ENCODE data around the gene FA2H. TPM values are rescaled to one million over a fixed set of nuclear protein-coding genes. Genes with fewer than 3 reads are reported as not detected.
"Not testable (repeated sequence)": the region's sequence is repeated elsewhere in the genome, so short reads cannot be mapped to it uniquely, and the experiment has no call there.

FA2H gene, protein sequence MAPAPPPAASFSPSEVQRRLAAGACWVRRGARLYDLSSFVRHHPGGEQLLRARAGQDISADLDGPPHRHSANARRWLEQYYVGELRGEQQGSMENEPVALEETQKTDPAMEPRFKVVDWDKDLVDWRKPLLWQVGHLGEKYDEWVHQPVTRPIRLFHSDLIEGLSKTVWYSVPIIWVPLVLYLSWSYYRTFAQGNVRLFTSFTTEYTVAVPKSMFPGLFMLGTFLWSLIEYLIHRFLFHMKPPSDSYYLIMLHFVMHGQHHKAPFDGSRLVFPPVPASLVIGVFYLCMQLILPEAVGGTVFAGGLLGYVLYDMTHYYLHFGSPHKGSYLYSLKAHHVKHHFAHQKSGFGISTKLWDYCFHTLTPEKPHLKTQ
- total RNA-seq, result 0.26 TPM
- polyA plus RNA-seq, result 2.7 TPM

DNA sequence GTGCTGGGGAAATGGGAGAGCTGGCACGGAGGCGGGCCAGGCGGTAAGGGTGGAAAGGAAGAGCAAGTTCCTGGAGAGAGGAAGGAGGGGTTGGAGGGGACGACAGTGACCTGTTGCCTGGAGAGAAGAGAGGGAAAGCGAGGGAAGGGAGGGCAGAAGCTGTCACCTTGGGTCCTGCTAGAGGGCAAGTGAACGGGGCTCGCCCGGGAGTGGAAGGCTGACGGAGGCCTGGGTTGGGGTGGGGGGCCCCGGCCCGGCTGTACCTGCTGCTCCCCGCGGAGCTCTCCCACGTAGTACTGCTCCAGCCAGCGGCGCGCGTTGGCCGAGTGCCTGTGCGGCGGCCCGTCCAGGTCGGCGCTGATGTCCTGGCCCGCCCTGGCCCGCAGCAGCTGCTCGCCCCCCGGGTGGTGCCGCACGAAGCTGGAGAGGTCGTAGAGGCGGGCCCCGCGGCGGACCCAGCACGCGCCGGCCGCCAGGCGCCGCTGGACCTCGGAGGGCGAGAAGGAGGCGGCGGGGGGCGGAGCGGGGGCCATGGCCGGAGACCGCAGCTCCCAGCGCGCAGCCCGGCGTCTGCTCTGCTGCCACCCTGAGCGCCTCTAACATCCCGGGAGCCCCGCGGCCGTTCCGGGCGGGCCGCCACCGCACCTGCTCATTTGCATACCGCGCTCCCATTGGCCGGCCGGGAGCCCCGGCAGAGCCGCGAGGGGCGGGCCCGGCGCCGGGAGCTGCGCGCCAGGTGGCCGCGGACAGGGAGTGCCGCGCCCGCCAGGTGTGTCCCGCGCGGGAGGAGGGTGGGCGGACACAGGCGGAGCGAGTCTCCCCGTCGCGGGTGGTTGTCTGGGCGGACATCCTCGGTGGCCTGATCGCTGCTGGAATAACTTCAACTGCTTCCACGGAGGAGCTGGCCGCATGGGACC lies at the start of gene FA2H:
FA2H (minus strand) TSS at position 598 of the 917 bp plus-strand sequence; CDS start at position 533, 65 bp downstream.
- H3K4me1 ChIP-seq (ENCODE audit: insufficient read depth), result no peaks in the 10 kb centered on the region
- H3K27ac ChIP-seq (ENCODE audit: low read depth), result no peak within 1 kb of the TSS
- peak within 1 kb of the TSS; percentile 46 for H3K4me3 ChIP-seq (ENCODE audit: low read depth, low read length)
- DNase-seq (ENCODE audit: extremely low spot score), result peak; percentile 26
- under 1% methylated on average over 94 of the region's 94 CpGs for WGBS
- H3K36me3 ChIP-seq (ENCODE audit: insufficient read depth), result no peaks in the 10 kb centered on the region

DNA sequence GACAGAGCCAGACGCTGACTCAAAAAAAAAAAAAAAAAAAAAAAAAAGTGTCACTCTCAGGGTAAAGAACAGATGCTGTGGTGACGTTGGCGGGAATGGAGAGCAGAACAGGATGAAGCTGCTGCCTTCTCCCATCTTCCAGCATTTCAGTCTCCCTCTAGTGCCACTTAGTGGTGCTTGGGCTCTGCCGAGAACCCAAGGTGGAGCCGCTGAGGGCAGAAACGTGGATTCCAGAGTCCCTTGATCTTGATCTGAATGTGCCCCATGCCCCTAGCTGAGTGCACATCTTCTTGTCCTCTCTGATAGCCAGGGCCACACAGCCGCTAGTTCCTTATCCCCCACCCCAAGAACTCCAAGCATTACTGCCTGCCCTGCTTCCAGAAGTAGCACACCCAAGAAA lies 43.2 kb upstream of the FA2H start:
- WGBS, result 55% methylated on average over 7 of the region's 7 CpGs
- H3K4me3 ChIP-seq (ENCODE audit: low read depth, low read length), result no peak overlapping the region
- no peak overlapping the region for H3K27ac ChIP-seq (ENCODE audit: low read depth)
- no peak for DNase-seq (ENCODE audit: extremely low spot score)
- H3K36me3 ChIP-seq (ENCODE audit: insufficient read depth), result no peaks in the 10 kb centered on the region
- H3K4me1 ChIP-seq (ENCODE audit: insufficient read depth), result no peaks in the 10 kb centered on the region

DNA sequence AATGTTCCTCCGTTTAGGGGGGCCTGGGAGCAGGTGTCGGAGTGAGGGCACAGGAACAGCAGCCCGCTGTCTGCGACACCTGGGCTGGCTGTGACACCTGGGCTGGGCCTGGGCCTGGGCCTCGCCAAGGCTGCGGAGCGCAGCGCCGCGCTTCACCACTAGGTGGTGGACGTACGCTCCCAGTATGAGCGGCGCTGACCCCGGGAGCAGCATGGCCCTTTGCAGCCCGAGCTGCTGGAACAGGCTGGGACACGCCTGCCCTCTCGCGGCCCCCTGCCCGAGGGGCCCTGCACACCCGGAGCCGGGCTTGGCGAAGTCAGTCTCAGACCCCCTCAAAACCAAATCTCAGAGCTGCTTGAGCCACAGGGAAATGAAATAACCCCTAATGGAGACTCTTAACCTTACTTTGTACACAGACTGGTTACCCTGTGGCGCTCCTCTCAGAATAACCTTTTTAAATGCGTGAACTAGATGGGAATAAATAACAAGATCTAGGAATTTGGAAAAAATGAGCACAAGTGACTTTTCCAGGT lies 38.6 kb upstream of the FA2H start:
- Histone ChIP-seq H3K4me3 (ENCODE audit: low read depth, low read length) (no peak overlapping the region), H3K36me3 (ENCODE audit: insufficient read depth) (no peaks in the 10 kb centered on the region), H3K4me1 (ENCODE audit: insufficient read depth) (no peaks in the 10 kb centered on the region), H3K27ac (ENCODE audit: low read depth) (no peak overlapping the region)
- DNase-seq (ENCODE audit: extremely low spot score), result no peak
- 9% methylated on average over 25 of the region's 25 CpGs for WGBS

DNA sequence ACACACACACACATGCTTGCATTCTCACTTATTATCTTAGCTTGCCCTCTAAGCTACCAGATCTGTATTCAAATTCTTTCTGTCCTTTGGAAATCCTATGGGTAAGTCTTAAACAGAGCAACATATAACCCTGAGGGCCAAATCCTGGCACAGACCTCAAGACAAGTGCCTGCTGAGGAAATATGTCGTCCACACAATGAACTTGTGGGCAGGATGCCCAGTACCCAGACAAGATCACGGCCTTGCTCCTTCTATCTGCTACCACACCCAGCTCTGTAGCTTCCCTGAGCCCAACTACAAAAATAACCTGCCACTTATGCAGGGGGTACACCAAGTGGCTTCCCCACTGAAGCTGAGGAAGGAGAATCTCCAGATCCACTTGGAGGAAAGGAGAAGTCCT lies 37.3 kb upstream of the FA2H start:
- DNase-seq (ENCODE audit: extremely low spot score), result no peak
- H3K4me3 ChIP-seq (ENCODE audit: low read depth, low read length), result no peak overlapping the region
- WGBS, result 29% methylated on average over 2 of the region's 2 CpGs
- no peaks in the 10 kb centered on the region for H3K36me3 ChIP-seq (ENCODE audit: insufficient read depth)
- H3K4me1 ChIP-seq (ENCODE audit: insufficient read depth), result no peaks in the 10 kb centered on the region
- H3K27ac ChIP-seq (ENCODE audit: low read depth), result no peak overlapping the region

DNA sequence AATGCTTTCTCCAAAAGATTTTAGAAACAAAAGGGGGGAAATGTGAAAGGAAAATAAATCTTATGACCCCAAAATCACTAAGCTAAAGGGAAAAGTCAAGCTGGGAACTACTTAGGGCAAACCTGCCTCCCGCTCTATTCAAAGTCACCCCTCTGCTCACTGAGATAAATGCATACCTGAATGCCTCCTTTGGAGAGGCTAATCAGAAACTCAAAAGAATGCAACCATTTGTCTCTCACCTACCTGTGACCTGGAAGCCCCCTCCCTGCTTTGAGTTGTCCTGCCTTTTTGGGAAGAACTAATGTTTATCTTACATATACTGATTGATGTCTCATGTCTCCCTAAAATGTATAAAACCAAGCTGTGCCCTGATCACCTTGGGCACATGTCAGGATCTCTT lies 36.6 kb upstream of the FA2H start:
- not testable (repeated sequence) for H3K27ac ChIP-seq (ENCODE audit: low read depth); H3K4me3 ChIP-seq (ENCODE audit: low read depth, low read length); H3K36me3 ChIP-seq (ENCODE audit: insufficient read depth); DNase-seq (ENCODE audit: extremely low spot score); H3K4me1 ChIP-seq (ENCODE audit: insufficient read depth)
- 85% methylated on average over 1 of the region's 1 CpG for WGBS

DNA sequence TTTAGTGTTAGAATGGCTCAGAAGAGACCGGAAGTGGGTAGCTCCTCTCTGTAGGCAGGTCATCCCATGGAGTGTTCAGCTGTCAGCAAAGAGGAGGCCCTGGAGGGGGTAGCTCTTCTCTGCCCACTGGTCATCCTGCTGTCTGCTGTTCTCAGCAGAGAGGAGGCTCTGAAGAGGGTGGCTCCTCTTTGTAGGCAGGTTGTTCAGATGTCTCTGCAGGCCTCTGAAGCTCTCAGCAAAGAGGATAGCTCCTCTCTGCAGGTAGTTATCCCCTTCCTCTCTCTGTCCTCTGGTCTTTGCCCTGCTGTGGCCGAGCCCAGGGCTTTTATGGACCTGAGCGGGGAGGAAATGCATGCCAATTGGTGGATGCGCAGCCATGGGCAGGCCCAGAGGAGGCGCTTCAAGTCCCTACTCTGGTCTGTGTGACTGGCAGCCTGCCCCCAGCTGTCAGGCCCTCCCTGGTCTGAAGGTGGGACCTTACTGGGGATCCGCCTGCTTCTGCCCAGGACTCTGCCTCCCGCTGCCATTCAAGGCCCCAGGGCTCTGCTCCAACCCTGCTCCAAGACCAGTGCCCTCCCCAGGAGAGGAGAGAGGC lies 32.5 kb upstream of the FA2H start:
- Histone ChIP-seq H3K4me1 (ENCODE audit: insufficient read depth) (no peaks in the 10 kb centered on the region), H3K36me3 (ENCODE audit: insufficient read depth) (no peaks in the 10 kb centered on the region), H3K4me3 (ENCODE audit: low read depth, low read length) (no peak overlapping the region), H3K27ac (ENCODE audit: low read depth) (no peak overlapping the region)
- WGBS, result 91% methylated on average over 7 of the region's 7 CpGs
- DNase-seq (ENCODE audit: extremely low spot score), result no peak

DNA sequence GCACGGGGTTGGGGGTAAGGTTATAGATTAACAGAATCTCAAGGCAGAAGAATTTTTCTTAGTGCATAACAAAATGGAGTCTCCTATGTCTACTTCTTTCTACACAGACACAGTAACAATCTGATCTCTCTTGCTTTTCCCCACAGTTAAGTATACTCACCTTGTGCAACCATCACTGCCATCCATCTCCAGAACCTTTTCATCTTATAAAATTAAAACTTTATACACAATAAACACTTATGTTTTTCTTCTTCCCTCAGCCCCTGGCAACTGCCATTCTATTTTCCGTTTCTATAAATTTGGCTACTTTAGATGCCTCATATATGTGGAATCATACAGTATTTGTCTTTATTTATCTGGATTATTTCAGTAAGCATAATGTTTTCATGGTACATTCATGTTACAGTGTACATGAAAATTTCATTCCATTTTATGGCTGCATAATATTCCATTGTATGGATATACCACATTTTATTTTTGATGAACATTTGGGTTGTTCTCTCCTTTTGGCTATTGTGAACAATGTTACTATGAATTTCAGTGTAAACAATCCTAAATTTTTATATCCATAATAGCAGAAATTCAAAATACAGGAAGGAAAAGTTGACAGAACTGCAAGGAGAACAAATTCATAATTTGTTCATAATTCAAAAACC lies 25.7 kb upstream of the FA2H start:
- no peak overlapping the region for H3K4me3 ChIP-seq (ENCODE audit: low read depth, low read length)
- WGBS, result 89% methylated on average over 2 of the region's 2 CpGs

DNA sequence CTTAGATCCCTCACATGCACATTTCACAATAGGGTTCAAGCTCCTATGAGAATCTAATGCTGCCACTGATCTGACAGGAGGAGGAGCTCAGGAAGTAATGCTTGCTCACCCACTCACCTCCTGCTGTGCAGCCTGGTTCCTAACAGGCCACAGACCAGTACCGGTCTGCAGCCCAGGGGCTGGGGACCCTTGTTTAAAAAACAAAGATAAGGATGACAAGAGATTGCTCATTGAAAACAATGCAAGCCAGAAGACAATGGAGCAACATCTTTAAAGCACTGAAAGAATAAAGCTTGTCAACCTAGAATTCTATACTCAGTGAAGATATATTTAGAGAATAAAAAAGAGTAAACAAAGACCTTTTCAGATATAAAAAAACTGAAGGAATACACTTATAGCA lies 22.8 kb upstream of the FA2H start:
- no peak for DNase-seq (ENCODE audit: extremely low spot score)
- H3K36me3 ChIP-seq (ENCODE audit: insufficient read depth), result no peaks in the 10 kb centered on the region
- no peaks in the 10 kb centered on the region for H3K4me1 ChIP-seq (ENCODE audit: insufficient read depth)
- no peak overlapping the region for H3K4me3 ChIP-seq (ENCODE audit: low read depth, low read length)
- 62% methylated on average over 1 of the region's 1 CpG for WGBS
- H3K27ac ChIP-seq (ENCODE audit: low read depth), result no peak overlapping the region

More for the DNA sequence above, 25.7 kb upstream of the FA2H start:
- Histone ChIP-seq H3K36me3 (ENCODE audit: insufficient read depth) (no peaks in the 10 kb centered on the region), H3K27ac (ENCODE audit: low read depth) (no peak overlapping the region), H3K4me1 (ENCODE audit: insufficient read depth) (no peaks in the 10 kb centered on the region)
- DNase-seq (ENCODE audit: extremely low spot score), result no peak

DNA sequence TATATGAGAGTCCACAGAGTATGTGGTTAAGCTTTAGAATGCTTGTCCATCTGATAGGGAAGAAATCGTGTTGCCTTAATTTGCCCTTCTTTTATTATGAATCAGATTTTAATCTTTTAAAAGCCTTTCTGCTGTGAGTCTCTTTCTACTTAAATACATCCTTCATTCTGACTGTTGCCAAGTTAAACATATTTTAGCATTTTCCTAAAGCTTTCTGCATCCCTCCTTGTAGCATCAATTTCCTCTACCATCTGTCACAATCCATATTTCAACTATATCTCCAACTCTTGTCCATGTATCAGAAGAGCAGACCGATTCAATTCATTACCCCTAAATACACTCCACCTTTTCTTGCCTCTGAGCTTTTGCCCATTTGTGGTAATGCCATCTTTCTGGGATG lies 20.5 kb upstream of the FA2H start:
- Histone ChIP-seq H3K36me3 (ENCODE audit: insufficient read depth) (no peaks in the 10 kb centered on the region), H3K27ac (ENCODE audit: low read depth) (no peak overlapping the region), H3K4me1 (ENCODE audit: insufficient read depth) (no peaks in the 10 kb centered on the region), H3K4me3 (ENCODE audit: low read depth, low read length) (no peak overlapping the region)
- no peak for DNase-seq (ENCODE audit: extremely low spot score)
- WGBS, result 74% methylated on average over 2 of the region's 2 CpGs

DNA sequence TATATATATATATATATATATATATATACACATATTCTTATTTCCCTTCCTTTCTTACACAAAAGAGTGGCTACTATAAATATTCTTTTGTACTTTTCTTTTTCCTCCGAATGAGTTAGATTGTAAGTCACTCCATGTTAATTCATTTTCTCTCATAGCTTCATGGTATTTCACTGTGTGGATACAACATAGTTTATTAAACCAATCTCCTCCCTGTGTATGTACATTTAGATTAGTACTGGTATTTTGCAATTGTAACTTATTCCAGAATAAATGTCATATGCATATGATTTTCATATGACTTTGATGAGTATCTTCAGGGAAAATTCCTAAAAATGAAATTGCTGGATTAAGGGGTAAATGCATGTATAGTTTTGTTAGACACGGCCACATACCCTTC lies 20.0 kb upstream of the FA2H start:
- WGBS, result 68% methylated on average over 2 of the region's 2 CpGs
- H3K4me1 ChIP-seq (ENCODE audit: insufficient read depth), result no peaks in the 10 kb centered on the region
- H3K36me3 ChIP-seq (ENCODE audit: insufficient read depth), result no peaks in the 10 kb centered on the region
- H3K4me3 ChIP-seq (ENCODE audit: low read depth, low read length), result no peak overlapping the region
- no peak for DNase-seq (ENCODE audit: extremely low spot score)
- H3K27ac ChIP-seq (ENCODE audit: low read depth), result no peak overlapping the region

DNA sequence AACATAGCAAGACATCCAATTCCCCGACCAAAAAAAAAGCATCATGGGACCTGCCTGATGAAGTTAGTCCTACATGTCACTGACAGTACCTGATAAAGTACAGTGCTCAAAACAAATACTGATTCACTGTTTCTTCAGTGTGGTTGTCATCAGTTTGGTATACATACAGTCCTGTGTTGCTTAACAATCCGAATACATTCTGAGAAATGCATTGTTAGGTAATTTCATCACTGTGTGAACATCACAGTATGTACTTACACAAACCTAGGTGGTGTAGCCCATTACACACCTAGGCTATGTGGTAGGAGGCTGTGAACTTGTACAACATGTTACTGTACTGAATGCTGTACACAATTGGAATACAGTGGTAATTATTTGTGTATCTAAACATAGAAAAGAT lies 19.0 kb upstream of the FA2H start:
- DNase-seq (ENCODE audit: extremely low spot score), result no peak
- Histone ChIP-seq H3K4me1 (ENCODE audit: insufficient read depth) (no peaks in the 10 kb centered on the region), H3K4me3 (ENCODE audit: low read depth, low read length) (no peak overlapping the region), H3K27ac (ENCODE audit: low read depth) (no peak overlapping the region), H3K36me3 (ENCODE audit: insufficient read depth) (no peaks in the 10 kb centered on the region)
- WGBS, result 88% methylated on average over 2 of the region's 2 CpGs

DNA sequence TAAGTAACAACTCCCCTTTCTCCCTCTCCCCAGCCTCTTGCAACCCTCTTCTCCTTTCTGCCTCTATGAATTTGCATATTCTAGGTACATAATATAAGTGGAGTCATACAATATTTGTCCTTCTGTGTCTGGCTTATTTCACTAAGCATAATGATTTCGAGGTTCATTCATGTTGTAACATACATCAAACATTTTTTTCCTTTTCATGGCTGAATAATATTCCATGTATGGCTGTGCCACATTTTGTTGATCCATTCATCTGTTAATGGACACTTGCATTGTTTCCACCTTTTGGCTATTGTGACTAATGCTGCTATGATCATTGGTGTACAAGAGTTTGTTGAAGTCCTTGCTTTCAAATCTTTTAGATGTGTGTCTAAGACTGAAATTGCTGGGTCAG lies 17.6 kb upstream of the FA2H start:
- WGBS, result 89% methylated on average over 1 of the region's 1 CpG
- no peak for DNase-seq (ENCODE audit: extremely low spot score)

DNA sequence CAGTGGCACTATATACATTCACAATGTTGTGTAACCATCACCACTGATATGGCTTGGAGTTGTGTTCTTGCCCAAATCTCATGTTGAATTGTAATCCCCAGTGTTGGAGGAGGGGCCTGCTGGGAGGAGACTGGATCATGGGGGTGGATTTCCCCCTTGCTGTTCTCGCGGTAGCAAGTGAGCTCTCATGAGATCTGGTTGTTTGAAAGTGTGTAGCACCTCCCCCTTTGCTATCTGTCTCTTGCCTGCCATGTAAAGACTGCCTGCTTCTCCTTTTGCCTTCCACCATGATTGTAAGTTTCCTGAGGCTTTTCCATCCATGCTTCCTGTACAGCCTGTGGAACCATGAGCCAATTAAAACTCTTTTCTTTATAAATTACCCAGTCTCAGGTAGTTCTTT lies 17.1 kb upstream of the FA2H start:
- not testable (repeated sequence) for H3K27ac ChIP-seq (ENCODE audit: low read depth); H3K4me3 ChIP-seq (ENCODE audit: low read depth, low read length); H3K36me3 ChIP-seq (ENCODE audit: insufficient read depth); DNase-seq (ENCODE audit: extremely low spot score); H3K4me1 ChIP-seq (ENCODE audit: insufficient read depth)
- WGBS, result 85% methylated on average over 2 of the region's 2 CpGs

More for the DNA sequence above, 17.6 kb upstream of the FA2H start:
- H3K4me1 ChIP-seq (ENCODE audit: insufficient read depth), result no peaks in the 10 kb centered on the region
- no peaks in the 10 kb centered on the region for H3K36me3 ChIP-seq (ENCODE audit: insufficient read depth)
- no peak overlapping the region for H3K27ac ChIP-seq (ENCODE audit: low read depth)
- H3K4me3 ChIP-seq (ENCODE audit: low read depth, low read length), result no peak overlapping the region

Measured in urinary bladder (tissue), 4 donors.